HTERT RPE-1 (cell line): ENCODE data around the gene MASP1.
"Not testable (repeated sequence)": the region's sequence is repeated elsewhere in the genome, so short reads cannot be mapped to it uniquely, and the experiment has no call there.

Experiments used
- in situ Hi-C: fragments of 300-500 bp; cut with MboI; formaldehyde crosslinking; loops from 4 replicates; pipeline ENCODE4 v1.14.3; 2020; ENCODE audit warnings: low sequenced_read_pairs

The MASP1 gene

DNA sequence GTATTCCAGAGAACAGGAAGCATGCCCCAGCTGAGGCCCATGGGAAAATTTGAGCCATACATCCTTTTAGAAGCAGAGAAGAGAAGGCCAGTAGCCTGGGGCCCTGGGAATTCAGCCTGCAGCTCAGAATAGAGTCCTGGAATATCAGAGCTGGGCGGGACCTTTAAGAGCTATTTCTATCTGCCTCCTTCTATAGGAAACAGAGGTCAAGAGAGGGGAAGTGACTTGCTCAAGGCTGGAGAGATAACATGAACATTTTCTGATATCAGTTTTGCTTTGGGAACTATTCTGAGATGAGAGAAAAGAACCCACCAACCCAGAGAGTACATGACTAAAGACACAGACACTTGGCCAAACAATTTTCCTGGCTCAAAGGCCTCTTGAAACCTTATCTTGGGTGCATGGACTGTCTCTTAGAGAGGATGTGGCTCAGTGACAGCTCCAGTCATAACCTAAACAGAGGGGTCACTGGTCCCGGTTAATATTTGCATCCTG lies 26.0 kb downstream of the MASP1 start:
- in situ Hi-C loops: no loop called here

DNA sequence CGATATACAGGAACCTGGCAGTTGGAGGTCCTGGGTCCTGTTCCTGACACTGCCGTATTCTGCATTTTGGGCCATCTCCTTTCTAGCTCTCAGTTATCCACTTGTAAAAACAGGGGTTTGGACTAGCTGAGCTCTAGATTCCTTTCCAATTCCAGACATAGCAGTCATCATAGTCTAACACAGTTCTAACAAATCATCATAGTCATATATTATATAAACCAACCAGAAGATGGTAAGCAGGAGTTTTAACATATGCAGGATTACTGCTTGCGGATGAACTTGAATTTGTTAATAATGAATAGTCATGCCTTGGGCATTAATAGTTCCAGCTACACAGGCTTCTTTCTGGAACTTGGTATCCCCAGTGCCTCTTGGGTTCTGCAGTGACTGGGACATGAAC lies 26.6 kb downstream of the MASP1 start:
- in situ Hi-C loops: no loop called here

DNA sequence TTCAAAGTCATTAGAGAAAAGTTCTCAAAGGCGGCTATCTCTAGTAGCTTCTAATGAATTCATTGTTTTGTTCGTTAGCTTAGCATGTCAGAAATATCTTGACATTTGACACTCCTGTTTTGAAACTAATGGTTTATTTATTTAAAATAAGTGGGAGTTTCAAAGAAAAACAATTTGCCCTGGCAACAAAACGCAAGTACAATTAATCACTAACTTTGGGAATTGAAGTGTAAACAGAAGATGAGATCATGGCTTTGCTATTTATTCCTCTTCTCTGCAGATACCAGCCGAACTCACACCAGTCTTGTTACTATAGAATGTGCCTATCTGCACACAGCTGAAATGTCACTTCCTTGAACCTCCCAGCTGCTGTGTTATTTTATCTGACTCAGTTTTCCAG lies 27.5 kb downstream of the MASP1 start:
- in situ Hi-C loops: no loop called here

DNA sequence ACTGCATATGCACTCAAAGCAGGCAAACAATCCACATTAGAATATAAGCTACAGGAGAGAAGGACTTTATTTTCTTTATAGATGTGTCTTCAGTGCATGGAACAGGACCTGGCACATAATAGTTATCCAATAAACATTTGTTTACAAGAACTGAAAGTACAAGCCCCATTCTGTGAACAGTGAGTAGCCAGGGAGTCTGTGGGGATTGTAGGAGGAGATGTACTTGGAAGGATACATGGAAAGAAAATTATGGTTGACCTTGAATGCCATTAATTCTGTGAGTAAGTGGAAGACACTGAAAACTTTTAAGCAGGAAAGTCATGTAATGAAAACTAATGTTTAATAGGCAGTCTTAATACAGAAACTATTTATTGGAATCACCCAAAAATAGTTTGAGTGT lies 28.3 kb downstream of the MASP1 start:
- in situ Hi-C loops: no loop called here

DNA sequence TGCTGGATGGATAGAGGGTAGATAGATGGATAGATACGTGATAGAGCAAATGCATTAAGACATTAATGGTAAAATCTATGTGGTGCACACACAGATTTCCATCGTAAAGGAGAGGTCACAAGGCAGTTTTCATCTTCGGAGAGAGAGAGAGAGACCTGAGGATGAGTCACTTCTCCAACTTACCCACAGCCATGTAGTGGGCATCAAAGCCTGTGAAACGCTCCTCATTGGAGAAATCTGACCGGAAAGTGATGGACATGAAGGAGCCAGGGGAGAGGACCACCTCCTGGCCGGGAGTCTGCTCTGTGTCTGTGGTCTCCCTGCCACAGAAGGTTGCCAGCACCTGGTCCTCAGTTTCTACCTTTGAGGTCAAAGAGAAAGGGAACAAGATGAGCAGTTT lies 29.2 kb downstream of the MASP1 start:
- in situ Hi-C loops: no loop called here

DNA sequence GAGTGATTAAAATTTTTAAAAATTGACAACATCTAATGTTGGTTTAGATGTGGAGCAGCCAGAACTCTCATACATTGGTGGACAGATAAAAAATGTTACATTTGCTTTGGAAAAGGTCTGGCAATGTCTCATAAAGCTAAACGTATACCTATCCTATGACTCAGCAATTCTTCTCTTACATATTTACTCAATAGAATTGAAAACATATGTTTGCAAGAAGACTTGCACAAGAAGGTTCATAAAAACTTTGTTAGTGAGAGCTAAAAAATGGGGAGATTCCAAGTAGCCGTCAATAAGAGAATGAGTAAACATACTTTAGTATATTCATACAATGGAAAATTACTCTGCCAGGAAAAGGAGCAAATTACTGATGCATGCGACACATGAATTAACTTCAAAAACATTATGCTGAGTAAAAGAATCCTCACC lies 30.0 kb downstream of the MASP1 start:
- in situ Hi-C loops: no loop called here

DNA sequence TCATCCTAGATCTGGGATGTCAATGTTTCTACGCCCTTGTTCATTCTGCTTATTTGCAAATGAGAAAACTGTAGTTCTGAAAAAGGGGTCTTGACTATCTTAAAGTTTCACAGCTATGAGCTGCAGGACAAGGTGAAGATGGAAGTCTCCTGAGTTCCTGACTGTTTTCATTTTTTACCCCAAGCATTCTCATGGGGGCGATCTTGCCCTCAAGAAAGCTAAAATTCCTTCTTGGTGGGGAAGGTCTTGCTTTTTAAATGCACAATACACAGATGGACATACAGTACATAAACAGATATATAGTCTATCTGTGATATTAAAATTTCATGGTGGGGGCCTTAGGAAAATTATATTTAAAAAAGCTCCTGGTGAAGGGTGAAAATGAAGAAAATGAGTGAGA lies 32.4 kb downstream of the MASP1 start:
- in situ Hi-C loops: no loop called here

DNA sequence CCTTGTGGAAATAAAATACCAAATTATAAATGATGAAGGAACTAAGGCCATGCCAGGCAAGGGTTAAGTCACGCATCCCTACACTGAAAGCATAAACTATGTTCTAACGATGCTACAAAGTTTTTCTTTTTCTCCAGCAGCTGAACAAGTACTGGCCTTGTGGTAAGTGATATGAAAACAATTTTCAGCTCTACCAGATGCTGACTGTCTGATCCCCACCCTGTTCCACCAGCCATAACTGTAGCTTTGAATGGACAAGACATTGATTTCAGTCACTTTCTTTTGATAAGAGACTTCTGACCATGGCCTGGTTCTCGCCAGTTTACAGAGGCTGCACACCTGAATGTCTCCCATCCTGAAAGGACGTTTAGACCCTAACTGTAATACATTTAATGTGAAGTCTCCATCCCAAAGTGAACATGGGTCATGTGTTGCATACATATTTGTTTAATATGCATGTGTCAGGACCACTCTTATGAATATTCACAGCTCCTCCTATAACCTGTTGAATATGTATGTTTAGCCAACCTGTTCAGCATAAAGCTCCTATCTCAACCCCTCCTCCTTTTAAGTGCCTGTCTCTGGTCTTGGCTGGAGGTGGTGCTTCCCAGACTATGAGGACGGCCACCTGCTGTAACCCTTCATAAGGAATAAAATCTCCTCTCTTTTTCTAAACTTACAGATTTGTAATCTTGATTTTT lies 33.4 kb downstream of the MASP1 start:
- in situ Hi-C loops: no loop called here

DNA sequence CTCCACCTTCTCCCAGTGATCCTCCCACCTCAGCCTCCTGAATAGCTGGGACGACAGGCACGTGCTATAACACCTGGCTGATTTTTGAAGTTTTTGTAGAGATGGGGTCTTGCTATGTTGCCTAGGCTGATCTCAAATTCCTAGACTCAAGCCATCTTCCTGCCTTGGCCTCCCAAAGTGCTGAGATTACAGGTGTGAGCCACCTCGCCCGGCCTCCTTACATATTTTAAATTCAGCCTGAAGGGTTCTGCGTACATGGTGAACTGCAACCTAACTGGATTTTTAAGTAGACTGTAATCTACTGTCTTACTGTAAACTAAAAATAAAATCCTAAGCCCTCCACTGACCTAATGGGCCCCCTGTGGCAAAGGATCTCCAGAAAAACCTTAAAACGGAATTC lies 34.1 kb downstream of the MASP1 start:
- in situ Hi-C loops: no loop called here

DNA sequence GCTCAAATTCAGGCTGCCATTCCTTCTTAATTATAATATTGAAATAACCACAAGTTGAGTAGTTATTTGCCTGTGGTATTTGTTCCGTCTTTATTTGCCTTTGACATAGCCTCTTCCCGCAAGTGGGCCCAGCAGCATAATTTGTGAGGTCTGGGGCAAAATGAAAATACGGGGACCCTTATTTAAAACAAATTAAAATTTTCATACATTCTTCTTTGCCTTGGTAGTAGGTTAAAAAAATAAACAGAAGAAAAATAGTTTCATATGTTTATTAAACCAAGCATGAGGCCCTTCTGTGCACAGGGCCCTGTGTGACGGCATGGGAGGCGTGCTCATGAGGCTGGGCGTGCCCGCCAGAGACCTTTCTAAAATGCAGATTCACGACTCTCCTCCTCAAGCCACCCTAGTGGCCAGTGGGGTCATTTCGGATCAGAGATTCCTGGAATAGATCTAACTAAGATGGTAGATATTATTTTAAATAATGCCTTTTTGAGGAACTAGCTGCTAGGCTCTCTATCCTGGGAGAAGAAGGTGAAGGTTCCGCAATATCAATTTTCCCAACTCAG lies 35.4 kb downstream of the MASP1 start:
- in situ Hi-C loops: no loop called here

DNA sequence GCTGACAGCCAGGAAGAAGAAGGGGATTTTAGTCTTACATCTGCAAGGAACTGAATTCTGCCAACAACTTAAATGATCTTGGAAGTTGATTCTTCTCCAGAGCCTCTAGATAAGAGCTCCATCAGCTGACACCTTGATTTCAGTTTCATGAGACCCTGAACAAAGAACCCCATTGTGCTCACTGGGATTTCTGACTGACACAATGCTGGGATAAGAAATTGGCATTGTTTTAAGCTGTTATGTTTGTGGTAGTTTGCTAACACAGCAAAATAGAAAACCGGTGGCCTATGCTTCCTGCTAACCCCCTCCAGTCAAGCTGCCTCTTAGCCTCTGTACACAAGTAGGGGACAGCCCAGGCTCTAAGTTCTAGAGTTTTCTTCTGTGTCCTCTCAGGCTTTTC lies 36.2 kb downstream of the MASP1 start:
- in situ Hi-C loops: no loop called here

DNA sequence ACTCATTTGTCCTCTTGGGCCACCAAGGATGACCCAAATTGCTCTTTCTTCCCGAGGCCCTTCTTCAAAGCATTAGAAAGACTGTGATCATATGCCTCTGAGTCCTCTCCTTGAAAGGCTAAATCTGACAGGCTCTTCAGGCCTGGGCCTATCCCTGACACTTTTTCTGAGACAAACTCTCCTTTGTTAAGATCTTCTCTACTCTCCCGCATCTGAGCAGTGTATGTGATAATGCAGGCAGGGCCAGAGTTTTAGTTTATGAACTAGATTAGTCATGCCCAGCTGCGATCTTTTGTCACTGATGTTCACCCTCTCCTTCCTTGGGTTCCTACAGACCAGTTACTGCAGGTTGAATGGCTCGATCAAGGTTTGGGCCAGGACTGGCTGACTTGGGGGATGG lies 39.2 kb downstream of the MASP1 start:
- in situ Hi-C loops: no loop called here

DNA sequence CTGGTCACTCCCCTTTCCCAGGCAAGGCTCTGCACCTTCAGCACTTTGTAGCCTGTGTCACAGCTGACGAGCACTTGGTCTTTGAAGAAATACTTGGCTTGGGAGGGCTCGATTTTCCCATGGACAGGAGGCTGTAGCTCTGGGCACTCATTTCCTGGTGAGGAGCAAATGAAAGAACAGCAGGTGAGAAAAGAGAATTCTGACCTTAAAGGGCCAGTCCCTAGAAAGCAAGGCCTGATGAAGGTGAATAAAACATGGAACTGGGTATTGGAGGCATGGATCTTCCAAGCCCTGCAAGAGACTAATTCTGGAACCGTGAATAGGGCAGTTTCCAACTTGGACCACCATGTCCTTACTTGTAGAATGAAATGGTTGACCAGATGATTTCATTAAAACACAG lies 39.9 kb downstream of the MASP1 start:
- in situ Hi-C loops: no loop called here

DNA sequence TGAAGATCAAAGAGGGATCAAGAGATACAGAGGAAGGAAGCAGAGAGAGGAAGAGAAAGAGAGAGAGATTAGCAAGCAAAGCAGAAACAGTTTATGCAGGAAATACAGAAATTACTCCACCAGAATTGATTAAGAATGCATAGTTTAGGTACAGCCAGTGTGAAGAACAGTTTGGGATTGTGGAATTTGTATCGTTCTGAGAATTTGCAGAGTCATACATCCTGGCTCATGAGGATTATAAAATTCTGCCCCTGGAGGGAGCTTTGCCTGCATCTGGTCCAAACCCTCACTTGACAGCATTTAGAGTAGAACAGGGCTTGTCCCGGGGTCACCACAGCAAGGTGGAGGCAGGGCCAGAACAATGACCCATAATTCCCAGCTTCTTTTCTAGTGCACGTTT lies 44.1 kb downstream of the MASP1 start:
- in situ Hi-C loops: no loop called here

DNA sequence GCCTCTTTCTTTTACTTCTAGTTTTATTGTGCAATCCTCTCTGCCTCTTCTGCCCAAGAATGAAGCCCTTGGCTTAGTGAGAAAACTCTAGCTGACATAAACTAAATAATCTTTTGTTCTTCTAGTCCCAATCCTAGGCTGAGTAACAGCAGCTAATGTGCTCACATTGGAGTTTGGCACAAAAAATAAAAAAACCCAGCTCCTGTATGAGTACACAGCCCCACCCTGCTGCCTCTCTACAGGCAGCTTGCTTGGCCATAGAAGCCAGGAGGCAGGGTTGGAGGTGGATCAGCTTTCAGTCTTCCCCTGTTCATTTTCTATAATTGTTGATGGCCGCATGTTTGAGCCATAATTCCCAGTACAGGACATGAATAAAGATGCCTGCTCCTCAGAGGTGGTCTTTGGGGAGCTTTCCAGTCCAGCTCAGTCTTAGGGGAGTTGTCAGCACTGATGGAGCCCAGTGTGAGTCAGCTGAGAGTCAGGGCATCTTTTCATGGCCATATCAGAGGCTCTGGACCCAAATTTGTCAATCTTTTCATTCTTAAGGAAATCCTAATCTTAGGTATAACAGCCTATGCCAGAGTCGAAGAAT lies 47.5 kb downstream of the MASP1 start:
- in situ Hi-C loops: no loop called here

DNA sequence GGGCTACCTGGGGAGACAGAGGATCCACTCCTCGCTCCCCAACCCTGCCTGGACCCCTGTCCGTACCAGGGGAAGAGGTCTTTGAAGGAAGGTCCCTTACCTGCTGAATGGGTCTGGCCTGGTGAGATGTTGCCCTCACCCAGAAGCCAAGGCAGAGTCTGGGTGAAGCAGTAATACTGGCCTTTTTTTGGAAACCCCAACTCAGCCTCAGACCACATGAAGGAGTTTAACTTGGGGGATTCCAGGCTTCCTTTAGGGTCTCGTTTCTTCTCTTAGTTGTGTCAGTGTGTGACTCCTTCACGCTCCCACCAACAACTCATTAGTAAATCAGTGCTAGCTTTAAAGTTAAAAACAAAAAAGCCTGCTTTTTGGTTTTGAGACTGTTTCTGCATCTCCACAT lies 48.6 kb downstream of the MASP1 start:
- in situ Hi-C loops: no loop called here

DNA sequence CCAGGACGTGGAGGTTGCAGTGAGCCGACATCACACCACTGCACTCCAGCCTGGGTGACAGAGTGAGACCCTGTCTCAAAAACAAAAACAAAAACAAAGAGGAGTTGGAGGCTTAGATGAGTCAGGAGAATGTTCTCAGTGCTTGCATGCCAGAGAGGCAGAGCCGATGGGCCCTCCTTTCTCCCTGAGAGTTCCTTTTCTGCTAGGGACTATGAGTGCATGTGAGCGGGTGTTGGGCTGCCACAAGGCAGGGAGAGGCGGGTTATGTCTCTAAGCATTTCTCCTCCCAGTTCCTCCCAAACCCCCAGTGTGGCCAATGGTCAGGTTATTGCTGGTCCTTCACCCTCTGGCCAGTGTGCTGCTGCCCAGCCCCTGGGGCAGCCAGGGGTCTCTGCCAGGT lies 49.1 kb downstream of the MASP1 start:
- in situ Hi-C loops: no loop called here

DNA sequence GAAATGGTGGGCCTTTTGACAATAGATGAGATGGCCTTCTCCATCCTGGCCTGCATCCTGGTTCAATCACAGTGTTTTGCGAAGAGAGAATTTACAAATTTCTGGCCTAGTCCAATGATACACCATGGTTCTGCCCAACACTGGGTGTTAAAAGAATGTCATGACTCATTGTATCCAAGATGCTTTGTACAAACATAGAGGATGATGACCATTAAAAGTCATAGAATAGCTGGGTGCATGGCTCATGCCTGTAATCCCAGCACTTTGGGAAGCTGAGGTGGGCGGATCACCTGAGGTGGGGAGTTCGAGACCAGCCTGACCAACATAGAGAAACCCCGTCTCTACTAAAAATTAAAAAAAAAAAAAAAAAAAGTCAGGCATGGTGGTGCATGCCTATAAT lies 52.7 kb downstream of the MASP1 start:
- in situ Hi-C loops: not testable (repeated sequence)

DNA sequence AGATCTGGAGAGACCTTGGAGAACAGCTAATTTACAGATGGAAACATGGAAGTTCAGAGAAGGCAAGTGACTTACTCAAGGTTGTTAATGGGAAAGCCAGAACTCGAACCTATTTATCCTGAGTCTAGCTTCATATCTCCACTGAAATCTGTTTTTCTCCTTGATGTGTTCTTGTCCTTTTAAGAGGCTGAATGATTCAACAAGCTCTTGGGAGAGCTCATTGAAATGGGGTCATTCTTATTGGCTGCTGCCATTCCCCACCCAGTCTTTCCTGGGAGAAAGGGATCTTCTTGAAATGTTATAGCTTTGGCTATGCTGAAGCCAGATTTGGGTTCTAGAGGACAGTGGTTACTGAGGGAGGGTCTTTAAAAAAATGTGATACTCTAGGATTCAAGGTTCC lies 53.3 kb downstream of the MASP1 start:
- in situ Hi-C loops: no loop called here

DNA sequence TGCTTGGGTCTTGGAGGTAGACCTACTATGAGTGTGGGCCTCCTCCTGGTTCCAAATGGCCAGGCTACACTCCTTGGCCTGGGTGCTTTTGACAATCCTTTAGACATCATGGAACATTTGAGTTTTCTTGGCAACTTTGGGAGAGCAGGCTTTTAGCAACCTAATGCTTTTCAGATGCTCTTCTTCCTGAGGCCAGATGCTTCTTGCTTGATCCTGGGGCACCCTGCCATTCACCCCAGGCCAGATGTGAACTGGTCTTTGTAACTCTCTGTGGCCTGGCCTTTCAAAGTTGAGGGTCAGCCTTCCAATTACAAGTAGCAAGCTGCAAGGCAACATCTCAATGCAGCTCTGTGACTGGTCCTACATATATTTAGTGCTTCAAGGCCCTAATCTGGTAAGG lies 53.8 kb downstream of the MASP1 start:
- in situ Hi-C loops: no loop called here

DNA sequence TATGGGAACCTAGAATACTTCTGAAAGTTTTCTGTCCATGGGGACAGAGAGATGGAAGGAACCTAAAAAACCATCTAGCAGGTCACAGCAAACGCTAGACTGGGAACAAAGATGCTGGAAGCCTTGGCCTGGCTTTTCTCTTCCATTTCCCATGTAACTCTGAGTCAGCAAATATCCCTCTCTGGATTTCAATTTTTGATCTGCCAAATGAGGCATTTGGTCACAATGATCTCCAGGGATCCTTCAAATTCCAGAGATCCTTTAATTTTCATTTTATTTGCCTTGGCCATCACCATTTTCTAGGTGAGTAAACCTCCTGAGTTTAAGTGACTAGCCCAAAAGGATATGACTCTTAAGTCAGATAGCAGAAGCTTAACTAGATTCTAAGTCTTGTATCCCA lies 54.6 kb downstream of the MASP1 start:
- in situ Hi-C loops: no loop called here

DNA sequence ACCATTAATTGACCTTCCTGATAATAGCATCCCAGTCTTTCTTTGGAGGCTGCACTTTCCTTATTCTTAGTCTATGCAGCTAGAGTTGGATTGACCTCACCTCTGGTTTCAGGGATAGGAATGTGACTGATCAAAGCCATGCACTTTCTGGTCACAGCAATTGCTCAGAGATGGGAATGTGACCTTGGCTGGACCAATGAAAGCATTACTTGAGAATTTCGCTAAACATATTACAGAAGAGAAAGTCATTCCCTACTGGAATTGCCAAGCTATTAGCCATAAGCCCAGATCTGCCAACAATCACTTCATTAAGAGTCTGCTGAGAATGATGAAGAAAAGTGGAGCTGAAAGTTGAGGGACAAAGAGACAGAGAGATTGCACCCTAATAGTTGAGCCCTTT lies 61.5 kb downstream of the MASP1 start:
- in situ Hi-C loops: no loop called here

DNA sequence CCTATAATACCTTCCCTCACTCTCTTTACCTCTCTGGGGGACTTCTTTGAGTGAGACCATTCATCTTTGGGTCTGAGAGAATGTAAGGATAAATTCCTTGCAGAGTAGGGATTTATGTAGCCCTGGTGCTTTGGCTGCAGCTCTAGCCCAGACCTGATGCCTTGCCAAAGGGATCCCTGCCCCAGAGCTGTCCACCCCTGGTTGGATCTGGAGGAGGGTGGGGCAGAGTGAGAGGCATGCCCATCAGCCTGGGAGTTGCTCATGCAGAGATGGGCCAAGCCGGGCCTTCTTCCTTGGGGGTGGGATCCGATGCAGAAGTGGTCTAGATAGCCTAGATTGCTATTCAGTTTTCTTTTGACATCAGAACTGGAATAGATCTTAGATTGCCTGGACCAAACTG lies 62.8 kb downstream of the MASP1 start:
- in situ Hi-C loops: no loop called here
